ENCODE data around the gene COL5A1.

COL5A1 gene

DNA sequence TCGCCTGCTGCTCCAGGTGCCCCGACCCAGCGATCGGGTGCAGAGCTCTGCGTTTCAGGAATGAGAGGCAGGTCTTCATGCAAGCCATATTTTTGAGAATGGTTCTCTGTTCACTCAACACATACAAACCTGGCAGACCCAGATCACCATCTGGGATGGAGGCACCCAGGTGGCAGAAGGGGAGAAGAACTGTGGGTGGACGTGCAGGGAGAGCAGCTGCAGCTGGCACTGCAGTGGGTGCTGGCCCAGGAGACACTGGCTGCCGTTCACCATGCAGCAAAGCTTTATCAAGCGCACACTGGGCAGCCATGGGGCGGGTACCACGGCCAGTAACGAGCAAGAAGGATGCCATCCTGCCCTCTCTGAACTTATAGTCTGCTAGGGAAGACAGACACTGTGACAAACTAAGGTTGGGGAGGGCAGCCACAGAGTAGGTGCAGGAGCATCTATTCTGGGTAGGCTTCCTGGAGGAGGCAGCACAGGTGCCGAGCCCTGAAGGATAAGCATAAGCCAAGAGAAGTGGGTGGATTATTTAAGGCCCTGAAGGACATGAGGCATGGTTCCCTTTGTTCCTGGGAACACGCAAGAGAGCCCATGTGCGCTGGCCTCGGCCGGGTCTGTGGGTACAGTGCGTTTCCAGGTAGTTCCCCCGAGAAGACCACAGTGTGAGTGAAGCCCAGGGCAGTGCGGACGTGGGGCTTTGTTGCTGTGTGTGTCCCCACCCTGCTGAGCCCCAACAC is 192.8 kb downstream of the COL5A1 start:
- DNase-seq (ENCODE audit: low read depth, low spot score) = no peak

DNA sequence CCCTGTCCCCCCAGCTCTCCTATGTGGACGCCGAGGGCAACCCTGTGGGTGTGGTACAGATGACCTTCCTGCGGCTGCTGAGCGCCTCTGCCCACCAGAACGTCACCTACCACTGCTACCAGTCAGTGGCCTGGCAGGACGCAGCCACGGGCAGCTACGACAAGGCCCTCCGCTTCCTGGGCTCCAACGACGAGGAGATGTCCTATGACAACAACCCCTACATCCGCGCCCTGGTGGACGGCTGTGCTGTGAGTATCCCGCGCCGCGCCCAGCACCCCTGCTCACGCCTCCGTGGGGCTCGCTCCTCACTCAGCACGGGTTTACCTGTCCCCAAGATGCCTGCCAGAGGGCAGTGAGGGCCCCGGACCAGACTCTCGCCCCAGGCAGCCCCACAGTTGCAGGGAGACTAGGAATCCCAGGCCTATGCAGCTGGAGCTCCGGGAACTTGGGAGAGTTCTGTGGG is 193.4 kb downstream of the COL5A1 start:
- DNase-seq (ENCODE audit: low read depth, low spot score) = no peak

DNA sequence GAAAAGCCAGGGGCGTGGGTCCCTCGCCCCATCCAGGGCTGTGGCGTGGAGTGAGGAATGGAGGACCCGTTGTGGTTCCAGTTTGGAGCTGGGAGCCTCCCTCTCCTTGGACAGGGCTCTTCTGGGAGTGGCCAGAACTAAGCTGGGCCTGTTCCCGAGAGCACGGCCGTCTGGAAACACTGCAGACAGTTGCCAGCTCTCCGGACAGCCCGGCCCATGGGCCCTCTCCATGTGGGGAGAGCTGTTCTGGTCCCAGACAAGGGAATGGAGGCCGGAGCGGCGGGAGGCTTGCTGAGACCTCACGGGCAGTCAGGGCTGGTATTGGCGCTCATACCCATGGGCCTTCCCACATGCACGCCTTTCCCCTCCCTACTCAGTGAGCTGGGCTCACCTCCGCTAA is 193.8 kb downstream of the COL5A1 start:
- DNase-seq (ENCODE audit: low read depth, low spot score) = no peak

DNA sequence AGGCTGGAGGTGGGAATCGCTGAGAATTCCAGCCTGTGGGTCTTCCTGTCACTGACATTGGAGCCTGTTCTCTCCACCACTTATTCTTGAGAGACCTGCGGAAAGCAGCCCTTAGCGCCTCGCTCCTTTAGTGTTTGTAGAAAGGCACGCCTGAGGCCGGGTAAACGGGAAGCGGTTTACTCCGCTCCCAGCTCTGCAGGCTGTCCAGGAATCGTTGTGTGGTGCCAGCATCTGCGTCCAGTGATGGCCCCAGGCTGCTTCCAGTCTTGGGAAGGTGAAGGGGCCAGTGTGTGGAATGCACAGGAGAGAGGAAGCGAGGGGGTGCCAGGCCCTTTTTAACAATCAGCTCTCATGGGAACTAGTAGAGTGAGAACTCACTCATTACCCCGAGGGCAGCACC is 194.4 kb downstream of the COL5A1 start:
- no peak for DNase-seq (ENCODE audit: low read depth, low spot score)

DNA sequence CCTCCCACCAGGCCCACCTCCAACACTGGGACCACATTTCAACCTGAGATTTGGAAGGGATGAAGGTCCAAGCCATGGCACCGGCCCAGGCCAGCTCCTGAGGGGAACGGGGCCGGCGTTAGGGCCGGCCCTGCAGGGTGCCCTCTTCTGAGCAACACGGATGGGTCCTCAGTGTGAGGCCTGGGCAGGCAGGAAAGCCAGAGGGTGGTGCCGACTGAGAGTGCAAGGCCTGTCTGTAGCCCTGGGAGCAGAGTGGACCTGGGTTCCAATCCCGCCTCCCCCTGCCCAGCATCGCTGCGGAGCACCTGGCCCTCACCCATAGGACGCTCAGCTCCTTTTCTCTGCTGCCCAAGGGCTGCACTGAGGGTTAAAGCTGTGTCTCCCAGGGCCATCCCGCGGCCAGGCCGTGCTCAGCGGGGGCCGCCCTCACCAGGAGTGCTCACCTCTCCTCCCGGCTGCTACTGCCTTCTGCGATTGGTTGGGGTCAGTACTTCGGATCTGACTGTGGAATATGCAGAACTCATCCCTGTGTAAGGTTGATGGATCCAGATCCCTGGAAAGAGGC is 194.9 kb downstream of the COL5A1 start:
- no peak for DNase-seq (ENCODE audit: low read depth, low spot score)

DNA sequence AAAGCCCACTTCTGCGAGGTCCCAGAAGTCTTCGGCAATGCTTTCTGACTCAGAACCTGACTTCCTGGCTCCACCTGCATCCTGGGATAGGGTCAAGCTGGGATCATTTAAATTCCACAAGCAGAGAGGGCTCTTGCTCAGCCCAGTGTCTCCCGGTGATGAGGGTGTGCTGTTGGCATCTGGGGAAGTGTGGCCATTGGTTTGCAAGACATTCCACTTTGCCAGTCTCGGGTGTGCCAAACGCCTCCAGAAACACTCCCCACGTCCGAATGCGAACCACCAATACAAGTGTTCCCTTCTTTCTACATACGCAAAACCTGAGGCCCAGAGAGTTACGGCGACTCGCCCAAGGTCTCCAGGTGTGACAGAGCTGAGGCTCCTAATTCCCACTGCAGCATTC is 195.9 kb downstream of the COL5A1 start:
- DNase-seq (ENCODE audit: low read depth, low spot score) = no peak

DNA sequence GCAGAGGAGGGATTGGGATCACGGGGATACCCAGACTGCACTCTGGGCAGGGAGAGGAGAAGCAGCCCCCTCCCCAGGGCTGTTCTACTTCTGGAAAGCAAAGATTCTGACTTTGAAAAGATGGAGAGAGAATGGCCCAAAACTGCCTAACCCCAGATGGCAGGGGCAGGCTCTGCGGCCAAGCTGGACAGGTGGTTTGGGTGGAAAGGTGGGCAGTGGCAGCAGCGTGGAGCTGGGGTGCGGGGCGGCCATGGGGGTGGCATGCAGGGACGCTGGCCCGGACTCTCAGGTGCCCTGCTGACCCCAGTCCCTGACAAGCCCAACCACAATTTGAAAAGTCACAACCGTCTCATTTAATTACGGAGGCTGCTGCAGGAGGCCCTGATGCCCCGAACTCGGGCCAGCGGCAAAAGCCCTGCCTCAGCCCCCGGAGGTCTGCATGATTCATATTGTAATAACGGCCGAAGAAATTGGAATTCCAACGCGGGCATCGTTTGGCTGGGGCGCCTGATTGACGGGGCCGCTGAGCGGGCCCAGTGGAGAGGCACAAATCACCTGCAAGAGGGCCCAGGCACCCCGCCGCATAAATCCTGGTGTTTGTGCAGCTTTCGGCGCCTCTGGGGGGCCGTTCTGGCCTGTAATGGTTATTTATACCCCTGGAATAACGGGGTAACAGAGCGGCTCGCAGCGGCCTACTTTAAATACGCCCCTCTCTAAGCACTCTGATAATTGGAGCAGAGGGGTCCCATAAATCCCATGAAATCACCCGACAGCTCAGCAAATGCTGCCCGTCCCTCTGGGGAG is 197.2 kb downstream of the COL5A1 start:
- no peak for DNase-seq (ENCODE audit: low read depth, low spot score)

DNA sequence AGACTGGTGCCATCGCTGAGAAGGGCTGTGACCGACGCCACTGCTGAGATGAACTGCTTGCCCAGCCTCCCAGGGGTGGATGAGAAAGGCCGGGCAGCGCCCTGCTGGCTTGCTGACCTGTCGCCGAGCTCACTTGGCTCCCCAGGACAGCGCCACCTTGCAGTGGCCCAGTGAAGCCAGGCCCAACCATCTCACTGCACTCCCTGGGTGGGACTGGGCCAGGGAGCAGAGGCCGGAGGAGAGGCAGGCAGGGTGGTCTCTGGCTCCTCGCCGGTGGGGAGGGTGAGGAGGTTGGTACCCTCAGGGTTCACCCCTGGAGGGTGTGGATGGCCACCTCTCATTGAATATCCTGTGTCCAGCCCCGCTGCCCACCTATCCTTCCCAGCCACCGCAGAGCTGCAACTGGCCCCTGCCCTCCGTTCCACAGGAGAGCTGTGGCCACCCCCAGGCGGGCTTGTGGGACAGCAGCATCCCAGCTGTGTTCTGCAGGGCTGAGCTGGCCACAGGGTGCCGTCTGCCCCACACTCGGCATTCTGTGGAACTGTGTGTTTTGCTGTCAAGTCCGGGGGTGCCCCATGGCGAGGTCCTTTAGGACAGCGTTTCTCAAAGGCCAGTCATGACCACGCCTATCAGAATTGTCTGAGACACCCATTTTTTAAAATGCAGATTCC is 198.0 kb downstream of the COL5A1 start:
- DNase-seq (ENCODE audit: low read depth, low spot score) = no peak

DNA sequence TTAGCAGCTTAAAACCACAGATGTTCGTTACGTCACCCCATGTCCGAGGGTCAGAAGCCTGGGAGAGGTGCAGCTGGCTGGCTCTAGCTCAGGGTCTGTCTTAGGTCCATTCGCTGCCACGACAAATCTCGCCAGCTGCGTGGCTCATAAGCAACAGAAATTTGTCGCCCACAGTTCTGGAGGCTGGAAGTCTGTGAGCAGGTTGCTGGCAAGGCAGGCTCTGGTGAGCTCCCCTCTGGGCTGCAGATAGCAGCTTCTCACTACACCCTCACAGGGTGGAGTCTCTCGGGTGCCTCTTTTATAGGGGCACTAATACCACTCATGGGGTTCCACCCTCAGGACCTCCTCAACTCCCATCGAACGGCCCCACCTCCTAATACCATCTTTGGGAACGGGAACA is 198.9 kb downstream of the COL5A1 start:
- DNase-seq (ENCODE audit: low read depth, low spot score) = no peak

DNA sequence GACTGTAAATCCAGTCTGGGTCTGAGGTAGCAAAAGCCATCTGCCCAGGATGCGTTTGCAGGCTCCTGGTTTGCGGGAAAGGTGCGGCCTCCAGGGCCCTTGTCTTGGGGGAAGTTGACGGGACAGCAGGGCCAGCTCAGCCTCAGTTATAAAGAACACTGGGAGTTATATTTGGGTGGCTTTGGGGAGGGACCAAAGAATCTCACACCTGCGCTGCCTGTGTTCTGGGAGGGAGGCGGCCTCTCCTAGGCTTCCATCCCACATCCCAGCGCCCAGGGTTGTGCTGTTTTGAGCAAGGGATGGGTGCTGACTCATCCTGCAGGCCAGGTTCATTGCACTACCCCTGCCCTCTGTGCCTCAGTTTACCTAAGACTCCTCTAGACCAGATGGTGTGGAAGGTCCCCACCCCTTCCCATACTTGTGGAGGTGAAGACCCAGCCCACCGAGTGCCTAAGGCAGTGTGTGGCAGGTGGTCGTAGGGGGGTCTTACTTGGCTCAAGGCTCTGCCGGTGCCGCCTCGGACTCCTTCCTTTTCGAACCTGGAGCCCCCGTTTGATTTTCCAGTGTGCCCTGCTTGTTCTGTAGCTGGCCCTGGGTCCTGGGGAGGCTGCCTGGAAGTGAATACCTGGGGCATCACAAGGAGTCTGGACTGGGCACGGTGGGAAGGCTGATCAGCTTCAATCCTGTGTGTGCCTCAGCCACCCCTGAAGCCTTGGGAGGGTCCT is 199.7 kb downstream of the COL5A1 start:
- DNase-seq (ENCODE audit: low read depth, low spot score) = no peak

DNA sequence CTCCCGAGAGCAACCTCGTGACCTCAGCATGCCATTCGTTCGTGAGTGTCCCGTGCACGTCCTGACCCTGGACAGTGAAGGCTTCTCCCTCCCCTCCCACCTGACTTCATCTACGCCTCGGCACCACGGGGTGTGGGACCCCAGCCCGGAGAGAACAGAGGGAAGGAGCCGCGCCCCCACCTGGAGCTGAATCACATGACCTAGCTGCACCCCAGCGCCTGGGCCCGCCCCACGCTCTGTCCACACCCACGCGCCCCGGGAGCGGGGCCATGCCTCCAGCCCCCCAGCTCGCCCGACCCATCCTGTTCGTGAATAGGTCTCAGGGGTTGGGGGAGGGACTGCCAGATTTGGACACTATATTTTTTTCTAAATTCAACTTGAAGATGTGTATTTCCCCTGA is 200.7 kb downstream of the COL5A1 start:
- DNase-seq (ENCODE audit: low read depth, low spot score) = no peak

DNA sequence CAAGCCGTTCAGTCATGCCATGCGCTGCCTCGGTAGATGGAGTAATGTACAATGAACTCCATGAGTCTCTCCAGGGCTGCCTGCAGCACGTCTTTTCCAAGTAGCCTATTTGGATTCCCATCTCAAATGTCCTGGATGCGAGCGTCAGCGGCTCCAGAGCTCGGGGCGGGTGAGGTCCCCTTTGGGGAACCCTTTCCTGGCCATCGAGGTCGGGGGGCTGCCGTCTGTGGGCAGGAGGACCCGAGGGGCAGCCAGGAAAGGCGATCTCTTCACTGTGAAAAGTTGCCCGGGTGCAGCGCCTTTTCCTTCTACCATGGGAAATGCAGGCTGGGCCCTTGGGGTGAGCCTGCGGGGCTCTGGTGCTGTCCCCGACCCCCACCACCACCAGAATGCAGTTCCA is 202.1 kb downstream of the COL5A1 start:
- no peak for DNase-seq (ENCODE audit: low read depth, low spot score)

DNA sequence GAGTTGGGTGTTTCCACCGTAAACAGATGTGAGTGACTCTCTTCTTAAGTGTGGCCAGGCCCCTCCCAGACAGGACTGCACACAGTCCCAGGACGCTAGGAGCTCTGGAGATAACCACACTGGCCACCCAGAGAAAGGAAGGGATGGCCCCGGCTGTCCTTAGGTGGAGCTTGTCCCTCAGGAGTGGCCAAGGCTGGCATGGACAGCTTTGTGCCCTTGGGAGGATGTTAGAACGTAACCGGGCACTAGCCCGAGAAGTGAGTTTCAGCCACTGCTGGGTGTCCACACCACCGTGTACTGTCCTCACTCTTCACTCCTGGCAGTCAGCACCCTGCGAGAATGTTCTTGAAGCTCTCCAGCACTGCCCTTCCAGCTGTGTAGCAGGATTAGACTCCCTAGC is 203.2 kb downstream of the COL5A1 start:
- DNase-seq (ENCODE audit: low read depth, low spot score) = no peak

DNA sequence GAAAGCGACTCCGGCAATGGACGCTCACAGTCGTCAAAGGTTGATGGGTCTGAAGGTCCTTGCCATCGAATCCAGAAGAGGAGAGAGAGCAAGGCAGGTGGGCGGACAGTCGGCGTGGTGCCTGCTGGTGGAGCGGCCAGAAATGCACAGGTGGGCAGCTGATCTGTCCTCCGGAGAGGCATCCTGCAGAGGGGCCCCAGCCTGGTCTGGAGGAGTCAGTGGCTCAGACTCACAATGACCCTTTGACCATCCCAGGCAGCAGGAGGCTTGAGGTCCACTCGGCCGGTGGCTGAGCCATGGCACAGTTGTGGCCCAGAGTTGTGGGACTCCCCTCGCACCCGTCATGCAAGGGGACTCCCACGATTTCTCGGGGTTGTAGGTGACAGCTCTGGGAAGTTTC is 204.6 kb downstream of the COL5A1 start:
- no peak for DNase-seq (ENCODE audit: low read depth, low spot score)

DNA sequence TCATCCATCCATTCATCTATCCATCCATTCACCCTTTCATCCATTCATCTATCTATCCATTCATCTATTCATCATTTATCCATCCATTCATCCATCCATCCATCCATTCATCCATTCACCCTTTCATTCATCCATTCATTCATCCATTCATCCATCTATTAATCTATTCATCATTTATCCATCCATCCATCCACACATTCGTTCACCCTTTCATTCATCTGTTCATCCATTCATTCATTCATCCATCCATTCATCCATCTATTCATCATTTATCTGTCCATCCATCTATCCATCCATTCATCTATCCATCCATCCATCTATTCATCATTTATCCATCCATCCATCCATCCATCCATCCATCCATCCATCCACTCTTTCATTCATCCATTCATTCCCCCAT is 205.1 kb downstream of the COL5A1 start:
- no peak for DNase-seq (ENCODE audit: low read depth, low spot score)

DNA sequence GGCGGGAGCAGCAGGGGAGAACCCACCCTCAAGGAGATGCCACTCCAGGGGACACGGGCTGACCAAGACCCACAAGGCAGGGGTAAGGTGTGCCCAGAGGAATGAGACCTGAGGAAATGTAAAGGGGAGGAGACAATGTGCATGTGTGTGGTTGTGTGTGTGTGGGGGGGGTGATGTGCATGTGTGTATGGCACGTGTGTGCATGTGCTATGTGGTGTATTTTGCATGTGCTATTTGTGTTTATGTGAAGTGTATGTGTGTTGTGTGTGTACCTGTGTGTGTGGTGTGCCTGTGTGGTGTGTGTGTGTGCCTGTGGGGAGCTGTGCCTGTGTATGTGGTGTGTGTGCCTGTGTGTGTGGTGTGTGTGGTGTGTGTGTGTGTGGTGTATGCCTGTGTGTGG is 205.5 kb downstream of the COL5A1 start:
- DNase-seq (ENCODE audit: low read depth, low spot score) = no peak

DNA sequence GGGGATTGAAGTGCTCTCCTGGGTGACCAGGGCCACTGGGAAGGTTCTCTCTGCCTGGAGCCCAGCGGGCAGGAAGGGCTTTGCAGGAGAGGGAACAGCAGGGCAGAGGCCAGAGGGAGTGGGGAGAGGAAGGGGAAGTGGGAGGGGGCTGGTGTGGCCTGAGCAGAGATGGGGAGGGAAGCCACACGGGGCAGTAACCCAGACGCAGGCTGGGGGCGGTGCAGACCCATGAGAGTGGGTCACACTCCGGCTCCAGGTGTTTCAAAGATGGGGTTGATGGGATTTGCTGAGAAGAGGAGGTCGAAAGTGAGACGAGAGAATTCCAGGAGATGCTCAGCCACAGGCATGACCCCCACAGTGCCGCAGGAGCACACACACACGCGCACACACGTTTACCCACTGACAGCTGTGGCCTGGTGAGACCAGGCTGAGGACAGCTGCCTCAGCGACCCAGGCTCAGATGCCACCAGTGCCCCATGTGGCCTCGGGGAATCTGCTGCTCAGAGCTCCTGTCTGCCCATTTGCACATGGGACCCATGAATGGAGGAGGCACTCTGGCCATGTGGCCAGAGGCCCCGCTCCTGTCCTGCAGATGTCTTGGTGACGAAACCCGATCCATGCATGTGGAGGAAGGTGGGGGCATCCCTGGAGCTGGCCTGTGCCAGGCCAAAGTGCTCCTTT is 206.3 kb downstream of the COL5A1 start:
- DNase-seq (ENCODE audit: low read depth, low spot score) = no peak

DNA sequence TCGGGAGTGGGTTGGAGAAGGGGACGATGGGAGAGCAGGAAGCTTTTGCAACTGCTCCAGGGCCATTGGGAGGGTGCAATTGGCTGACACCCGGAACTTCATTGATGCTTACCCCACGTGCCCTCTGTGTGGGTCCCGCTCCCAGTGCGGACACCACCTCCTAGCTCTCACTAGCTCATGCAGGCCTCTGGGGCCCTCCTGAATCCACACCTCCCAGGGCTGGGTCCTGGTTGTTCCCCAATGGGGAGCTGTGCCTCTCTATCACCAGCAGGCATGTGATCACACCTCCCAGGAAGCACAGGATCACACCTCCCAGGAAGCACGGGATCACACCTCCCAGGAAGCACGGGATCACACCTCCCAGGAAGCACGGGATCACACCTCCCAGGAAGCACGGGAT is 206.9 kb downstream of the COL5A1 start:
- no peak for DNase-seq (ENCODE audit: low read depth, low spot score)

DNA sequence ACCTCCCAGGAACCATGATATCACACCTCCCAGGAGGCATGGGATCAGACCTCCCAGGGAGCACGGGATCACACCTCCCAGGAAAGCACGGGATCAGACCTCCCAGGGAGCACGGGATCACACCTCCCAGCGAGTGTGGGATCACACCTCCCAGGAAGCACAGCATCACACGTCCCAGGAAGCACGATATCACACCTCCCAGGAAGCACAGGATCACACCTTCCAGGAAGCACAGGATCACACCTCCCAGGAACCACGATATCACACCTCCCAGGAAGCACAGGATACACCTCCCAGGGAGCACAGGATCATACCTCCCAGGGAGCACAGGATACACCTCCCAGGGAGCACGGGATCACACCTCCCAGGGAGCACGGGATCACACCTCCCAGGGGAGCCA is 209.0 kb downstream of the COL5A1 start:
- no peak for DNase-seq (ENCODE audit: low read depth, low spot score)

DNA sequence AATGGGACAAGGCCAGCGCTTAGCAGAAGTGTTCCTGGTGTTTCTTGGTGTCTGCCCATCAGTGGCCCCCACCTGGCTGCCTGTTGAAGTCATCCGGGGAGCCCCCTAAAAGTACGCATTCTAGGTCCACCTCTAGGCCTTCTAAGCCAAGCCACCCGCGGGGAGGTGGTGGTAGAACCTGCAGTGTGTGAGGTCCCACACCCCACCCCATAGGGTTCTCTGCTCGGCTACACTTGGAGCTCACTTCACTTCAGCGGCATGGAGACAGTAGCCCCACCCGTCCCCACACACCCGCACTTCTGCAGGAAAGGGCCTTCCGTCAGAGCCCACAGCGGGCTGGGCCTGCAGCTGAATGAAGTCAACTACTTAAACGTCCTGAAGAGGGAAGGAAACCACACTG is 209.4 kb downstream of the COL5A1 start:
- DNase-seq (ENCODE audit: low read depth, low spot score) = no peak
